Bronchial epithelial cell (primary cell): Measurements from ENCODE around the gene ARID5B. TPM values are rescaled to one million over a fixed set of nuclear protein-coding genes. Genes with fewer than 3 reads are reported as not detected.

Source experiments
- DNase-seq: peaks from one replicate; pipeline ENCODE4 v3.0.0-alpha.2; 2010; ENCODE audit warnings: low read depth
- FAIRE-seq: peaks from 2 replicates; lab custom pipeline; 2011; peaks lifted over from hg19 to GRCh38; lab: Jason Lieb, UNC
- H3K27me3 ChIP-seq: 2 replicates; pipeline ENCODE4 v1.5.1; 2011; ENCODE audit warnings: low read length; ENCODE audit not compliant: control insufficient read depth, insufficient read depth
- H3K36me3 ChIP-seq: 2 replicates; pipeline ENCODE4 v1.5.1; 2011; ENCODE audit warnings: low read length; ENCODE audit not compliant: control insufficient read depth, insufficient read depth
- H3K4me3 ChIP-seq: 2 replicates; pipeline ENCODE4 v1.5.1; 2011; ENCODE audit warnings: mild to moderate bottlenecking, low read depth, low read length, control low read depth
- CTCF ChIP-seq: IDR thresholded peaks from 2 replicates; pipeline ENCODE4 v1.5.1; 2011; ENCODE audit warnings: mild to moderate bottlenecking, moderate library complexity, low read length, control low read depth, inconsistent platforms; ENCODE audit not compliant: insufficient read depth, severe bottlenecking
- total RNA-seq: library from RNA; depleted of rRNA; stranded (reverse); fragments of >200 nt; gene quantifications from 2 replicates; pipeline ENCODE4 v1.2.1, GENCODE V29; 2014

ARID5B gene
- total RNA-seq, 1 donor from 2014 or later, result 7.1 TPM

GRCh38 chr10:61992671-61993668 lies 91.5 kb downstream of the ARID5B start:
- Histone ChIP-seq H3K4me3 (peak overlapping the region; percentile 17), H3K36me3 (no peaks in the 10 kb centered on the region), H3K27me3 (no peaks in the 10 kb centered on the region)
- DNase-seq, result peak; percentile 93
- no peak for FAIRE-seq
- TF ChIP-seq CTCF, result no peak

- TF ChIP-seq CTCF, result no peak
- DNase-seq (peak; percentile 31), FAIRE-seq (no peak)
- Histone ChIP-seq H3K36me3 (no peaks in the 10 kb centered on the region), H3K27me3 (no peaks in the 10 kb centered on the region), H3K4me3 (no peak overlapping the region)
Measured at GRCh38 chr10:61993711-61994401, 92.4 kb downstream of the ARID5B start.

DNA sequence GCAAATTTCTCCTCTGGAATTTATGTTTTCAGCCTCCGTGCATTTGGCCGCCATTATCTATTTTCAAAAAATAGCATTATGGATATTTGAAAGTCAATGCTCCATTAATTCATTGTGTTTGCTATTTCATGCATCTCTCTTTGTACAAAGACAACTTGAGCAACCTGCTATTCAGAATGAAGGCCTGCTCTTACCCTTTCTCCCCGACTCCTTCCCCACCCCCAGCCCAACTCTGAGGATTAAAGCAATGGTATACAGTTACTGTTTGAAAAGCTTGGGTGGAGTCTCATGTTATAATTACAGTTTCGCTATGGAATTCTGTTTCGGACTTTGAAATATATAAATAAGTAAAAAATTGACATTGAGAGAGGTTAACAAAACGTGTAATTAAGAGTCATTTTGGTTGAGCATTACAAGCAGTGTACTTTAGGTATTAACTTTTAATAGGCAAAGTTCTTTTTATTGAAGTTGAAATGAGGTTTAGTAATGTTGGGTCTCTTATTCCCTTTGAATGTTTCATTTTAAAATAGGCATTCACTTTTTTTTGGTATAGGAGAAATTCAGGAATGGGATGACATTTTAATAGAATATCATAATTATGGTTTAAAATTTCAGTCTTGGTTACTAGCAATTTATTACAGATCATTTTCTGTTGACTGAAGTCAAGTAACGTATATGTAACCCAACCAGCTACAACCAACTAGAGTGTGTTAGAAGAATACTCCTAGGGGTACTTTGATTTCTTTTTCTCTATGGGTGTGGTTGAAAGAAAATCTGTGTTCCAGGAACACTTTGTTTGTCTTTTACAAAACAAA lies 93.1 kb downstream of the ARID5B start:
- TF ChIP-seq CTCF, result no peak
- DNase-seq (peak; percentile 28), FAIRE-seq (no peak)
- H3K27me3 ChIP-seq, result no peaks in the 10 kb centered on the region
- H3K4me3 ChIP-seq, result no peak overlapping the region
- H3K36me3 ChIP-seq, result no peaks in the 10 kb centered on the region

DNA sequence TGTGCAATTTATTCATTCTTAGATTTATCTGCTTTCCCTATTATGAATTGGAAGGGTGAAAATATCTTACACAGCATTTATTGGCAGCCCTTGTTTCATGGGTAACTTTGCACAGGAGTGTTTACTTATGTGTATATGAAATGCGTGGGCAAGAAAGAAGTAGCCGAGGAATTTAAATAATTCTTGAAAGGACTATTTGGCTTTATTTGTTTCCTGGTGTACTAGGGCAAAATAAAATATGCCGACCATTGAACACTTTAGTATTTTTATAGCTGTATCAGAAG lies 93.7 kb downstream of the ARID5B start:
- no peak for TF ChIP-seq CTCF
- no peaks in the 10 kb centered on the region for H3K36me3 ChIP-seq
- no peaks in the 10 kb centered on the region for H3K27me3 ChIP-seq
- H3K4me3 ChIP-seq, result no peak overlapping the region
- DNase-seq, result peak; percentile 37
- FAIRE-seq, result no peak

- Histone ChIP-seq H3K27me3 (no peaks in the 10 kb centered on the region), H3K36me3 (peaks cover 5% of the 10 kb centered on the region), H3K4me3 (no peak overlapping the region)
- no peak for DNase-seq
- TF ChIP-seq CTCF, result no peak
- no peak for FAIRE-seq
Measured at GRCh38 chr10:61998937-61999336, 97.4 kb downstream of the ARID5B start.
